Lung microvascular endothelial cell (primary cell): ENCODE results near the gene STAT1. TPM values are rescaled to one million over a fixed set of nuclear protein-coding genes. Genes with fewer than 3 reads are reported as not detected.

Source experiments
- total RNA-seq: library from RNA; depleted of rRNA; stranded (reverse); fragments of >200 nt; gene quantifications from 2 replicates; pipeline ENCODE4 v1.2.1, GENCODE V29; 2014

STAT1 gene
- total RNA-seq, 1 donor from 2014 or later, result 124 TPM

Other genes with a start within 250 kb of the STAT1 start
- gene GLS, start 133.3 kb downstream of the STAT1 start, total RNA-seq, result 105 and 231 TPM in 2 replicates
- gene STAT4, start 136.8 kb upstream of the STAT1 start, total RNA-seq, result 0.22 and 0.40 TPM in 2 replicates
- 78.2 and 97.4 TPM in 2 replicates for gene MYO1B, start 231.2 kb upstream of the STAT1 start, total RNA-seq